IMR-90 (cell line): ENCODE data around the gene NSD2. TPM values are rescaled to one million over a fixed set of nuclear protein-coding genes. Genes with fewer than 3 reads are reported as not detected.
"Not testable (repeated sequence)": the region's sequence is repeated elsewhere in the genome, so short reads cannot be mapped to it uniquely, and the experiment has no call there.

ENCODE experiments used
- ATAC-seq: fragments of 200-7000 bp; cut with Tn5 transposase; 2 replicates; pipeline ENCODE4 v1.9.1; 2020; ENCODE audit warnings: low read depth, mild to moderate bottlenecking, moderate library complexity
- BruUV-seq: library from RNA; stranded (reverse); fragments of 400-500 nt; replicated peaks from 2 replicates; lab custom pipeline; 2021; lab: Mats Ljungman, UMichigan
- CTCF ChIA-PET: fragments of 300-600 bp; formaldehyde crosslinking; extraction: SDS; loops from one replicate; lab custom pipeline; 2021; ENCODE audit warnings: antibody characterized with exemption; lab: Yijun Ruan, JAX
- POLR2A ChIA-PET: fragments of 300-600 bp; sonication (Branson Sonifier 250); formaldehyde crosslinking; loops from one replicate; lab custom pipeline; 2022; ENCODE audit warnings: antibody characterized with exemption; ENCODE audit not compliant: unreplicated experiment; lab: Charles Lee
- DNase-seq: peaks from one replicate; pipeline ENCODE4 v3.0.0; 2013
- H2AFZ ChIP-seq: replicated peaks from 2 replicates; pipeline ENCODE3; 2013; ENCODE audit warnings: low read length, mild to moderate bottlenecking; ENCODE audit not compliant: poor library complexity
- H2AK5ac ChIP-seq: 2 replicates; pipeline ENCODE4 v1.6.1; 2013; ENCODE audit warnings: low read depth, low read length, inconsistent platforms
- H2AK9ac ChIP-seq: replicated peaks from 2 replicates; pipeline ENCODE3; 2013; ENCODE audit warnings: mild to moderate bottlenecking, low read depth, low read length, moderate library complexity; ENCODE audit not compliant: poor library complexity
- H2BK120ac ChIP-seq: 2 replicates; pipeline ENCODE4 v1.6.1; 2013; ENCODE audit warnings: low read depth, low read length, inconsistent platforms
- H2BK15ac ChIP-seq: 3 replicates; pipeline ENCODE4 v1.6.1; 2013; ENCODE audit warnings: low read depth, low read length, inconsistent platforms
- H2BK20ac ChIP-seq: 2 replicates; pipeline ENCODE4 v1.6.1; 2013; ENCODE audit warnings: low read depth, mild to moderate bottlenecking, inconsistent platforms, low read length, moderate library complexity
- H2BK5ac ChIP-seq: 2 replicates; pipeline ENCODE4 v1.6.1; 2013; ENCODE audit warnings: mild to moderate bottlenecking, low read depth, low read length, inconsistent platforms; ENCODE audit not compliant: poor library complexity, severe bottlenecking
- H3K14ac ChIP-seq: replicated peaks from 2 replicates; pipeline ENCODE4 v1.6.1; 2013; ENCODE audit warnings: low read depth, low read length, inconsistent platforms
- H3K18ac ChIP-seq: 2 replicates; pipeline ENCODE4 v1.6.1; 2013; ENCODE audit warnings: low read depth, low read length, control low read depth
- H3K23ac ChIP-seq: 2 replicates; pipeline ENCODE4 v1.6.1; 2013; ENCODE audit warnings: low read depth, low read length, inconsistent platforms
- H3K27ac ChIP-seq: 2 replicates; pipeline ENCODE4 v1.5.1; 2013; ENCODE audit warnings: mild to moderate bottlenecking, control low read depth, low read length; ENCODE audit not compliant: insufficient read depth
- H3K27me3 ChIP-seq: 2 replicates; pipeline ENCODE4 v1.6.1; 2013; ENCODE audit warnings: low read length; ENCODE audit not compliant: control insufficient read depth, insufficient read depth
- H3K36me3 ChIP-seq: 2 replicates; pipeline ENCODE4 v1.6.1; 2013; ENCODE audit warnings: low read length, mixed read lengths; ENCODE audit not compliant: control insufficient read depth, insufficient read depth
- H3K4ac ChIP-seq: 2 replicates; pipeline ENCODE4 v1.6.1; 2013; ENCODE audit warnings: low read depth, low read length, inconsistent platforms
- H3K4me1 ChIP-seq: 2 replicates; pipeline ENCODE4 v1.6.1; 2013; ENCODE audit warnings: low read length, mixed read lengths; ENCODE audit not compliant: control insufficient read depth, insufficient read depth
- H3K4me2 ChIP-seq: 2 replicates; pipeline ENCODE4 v1.6.1; 2013; ENCODE audit warnings: low read depth, mild to moderate bottlenecking, control low read depth, low read length, moderate library complexity
- H3K4me3 ChIP-seq: 2 replicates; pipeline ENCODE4 v1.5.1; 2013; ENCODE audit warnings: low read depth, mild to moderate bottlenecking, control low read depth, low read length, moderate library complexity; ENCODE audit not compliant: insufficient read depth
- H3K56ac ChIP-seq: 2 replicates; pipeline ENCODE4 v1.6.1; 2013; ENCODE audit warnings: low read length, inconsistent platforms; ENCODE audit not compliant: insufficient read depth; ENCODE audit errors: extremely low read depth
- H3K79me1 ChIP-seq, 2 experiments: 2 replicates each; pipeline ENCODE4 v1.6.1; 2013; ENCODE audit warnings: low read length in 2 of 2, inconsistent platforms in 1 of 2, low read depth in 1 of 2
- H3K9ac ChIP-seq: 2 replicates; pipeline ENCODE4 v1.6.1; 2013; ENCODE audit warnings: low read depth, low read length, control low read depth
- H3K9me1 ChIP-seq: 2 replicates; pipeline ENCODE4 v1.6.1; 2013; ENCODE audit warnings: low read length, inconsistent platforms; ENCODE audit not compliant: insufficient read depth
- H3K9me3 ChIP-seq: 2 replicates; pipeline ENCODE4 v1.6.1; 2013; ENCODE audit warnings: low read length; ENCODE audit not compliant: control insufficient read depth, insufficient read depth
- H4K20me1 ChIP-seq: 2 replicates; pipeline ENCODE4 v1.6.1; 2013; ENCODE audit warnings: low read length, inconsistent platforms; ENCODE audit not compliant: insufficient read depth
- H4K5ac ChIP-seq: 2 replicates; pipeline ENCODE4 v1.6.1; 2013; ENCODE audit warnings: mild to moderate bottlenecking, low read depth, low read length, control low read depth
- H4K8ac ChIP-seq, 2 experiments: 2 replicates each; pipeline ENCODE4 v1.6.1; 2013; ENCODE audit warnings: low read depth in 2 of 2, low read length in 2 of 2, control low read depth in 1 of 2, inconsistent platforms in 1 of 2
- H4K91ac ChIP-seq: 2 replicates; pipeline ENCODE4 v1.6.1; 2013; ENCODE audit warnings: low read depth, low read length, inconsistent platforms; ENCODE audit not compliant: insufficient read depth
- WGBS, 2 experiments: methylation state at CpG; one replicate each; pipeline versions ENCODE4 v1.1.5 to v1.1.7; 2013; ENCODE audit warnings: missing lambda C conversion rate in 2 of 2; ENCODE audit not compliant: insufficient read length in 1 of 2; ENCODE audit errors: extremely low coverage in 2 of 2; 5-methylcytosine and 5-hydroxymethylcytosine counted together
- dilution Hi-C: fragments of 300-500 bp; cut with HindIII; formaldehyde crosslinking; loops from one replicate; pipeline ENCODE4 v1.14.3; 2018; ENCODE audit warnings: low sequenced_read_pairs; ENCODE audit not compliant: unreplicated experiment
- in situ Hi-C: fragments of 300-500 bp; cut with MboI; formaldehyde crosslinking; loops from 3 replicates; pipeline ENCODE4 v1.14.3; 2019; ENCODE audit warnings: low sequenced_read_pairs, inconsistent platforms, mixed read lengths
- intact Hi-C: fragments of 100-400 bp; cut with micrococcal nuclease; formaldehyde crosslinking; loops from 2 replicates; pipeline ENCODE4 v1.10.0; 2022
- polyA plus RNA-seq, 3 experiments: library from polyadenylated mRNA; depleted of rRNA; stranded (reverse); fragments of >200 nt; gene quantifications; 2 replicates each; pipeline ENCODE4 v1.2.3, GENCODE V29; 2012; ENCODE audit warnings: low replicate concordance in 1 of 3
- total RNA-seq: library from RNA; depleted of rRNA; stranded (reverse); fragments of >200 nt; gene quantifications from 2 replicates; pipeline ENCODE4 v1.2.3, GENCODE V29; 2012

Gene NSD2
- total and polyA plus RNA-seq, 2 of the 4 experiments (the other 2 are of a cell fraction) = 35.9 to 68.1 TPM

DNA sequence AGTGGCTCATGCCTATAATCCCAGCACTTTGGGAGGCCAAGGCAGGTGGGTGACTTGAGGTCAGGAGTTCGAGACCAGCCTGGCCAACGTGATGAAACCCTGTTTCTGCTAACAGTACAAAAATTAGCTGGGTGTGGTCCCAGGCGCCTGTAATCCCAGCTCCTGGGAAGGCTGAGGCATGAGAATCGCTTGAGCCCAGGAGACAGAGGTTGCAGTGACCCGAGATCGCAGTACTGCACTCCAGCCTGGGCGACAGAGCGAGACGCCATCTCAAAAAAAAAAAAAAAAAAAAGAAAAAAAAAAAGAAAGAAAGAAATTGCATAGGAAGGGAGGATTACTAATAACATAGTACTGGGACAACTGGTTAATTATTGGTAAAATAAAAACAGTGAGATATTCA is 40.1 kb downstream of the NSD2 start:
- H3K14ac ChIP-seq, ATAC-seq, H2BK5ac ChIP-seq, H2BK20ac ChIP-seq, H3K9ac ChIP-seq, H3K27ac ChIP-seq, H3K18ac ChIP-seq, H4K5ac ChIP-seq, H3K27me3 ChIP-seq, H2AK9ac ChIP-seq, H4K91ac ChIP-seq, POLR2A ChIA-PET, H2AK5ac ChIP-seq, BruUV-seq, H3K36me3 ChIP-seq, in situ Hi-C loops, dilution Hi-C loops, H3K4ac ChIP-seq, H3K23ac ChIP-seq, H3K4me3 ChIP-seq, H4K8ac ChIP-seq, H3K4me1 ChIP-seq, H3K9me1 ChIP-seq, H2BK120ac ChIP-seq, H3K4me2 ChIP-seq, H3K56ac ChIP-seq, H3K9me3 ChIP-seq, H2AFZ ChIP-seq, DNase-seq, H2BK15ac ChIP-seq: not testable (repeated sequence)
- peaks cover 46% of the 10 kb centered on the region for H4K20me1 ChIP-seq
- peaks cover 53 to 58% of the 10 kb centered on the region in 2 experiments for H3K79me1 ChIP-seq
- intact Hi-C loops = loop anchor here (5.0 kb wide), 1 partner anchor 99 kb away; no protein-coding TSS in a partner anchor
- CTCF ChIA-PET = interaction anchor here (0.5 to 1.3 kb wide), 4 partner anchors 9 to 120 kb away, joined by 3 to 6 read pairs (median 4); no protein-coding TSS in a partner anchor
- 96% methylated on average over 6 of the region's 9 CpGs; no CpG with 5 or more reads in 1 of the 2 experiments for WGBS, 2 experiments
